HT1080 (cell line): Measurements from ENCODE around the gene UBE2D2. TPM values are rescaled to one million over a fixed set of nuclear protein-coding genes. Genes with fewer than 3 reads are reported as not detected.
A peak's percentile ranks its signal among the peaks of the same experiment; 100 is the strongest.

ENCODE experiments used
- DNase-seq: peaks from one replicate; pipeline ENCODE4 v3.0.0-alpha.2; 2015; ENCODE audit warnings: low read depth
- total RNA-seq: library from RNA; depleted of rRNA; stranded (reverse); fragments of >200 nt; shearing (Covaris generic); gene quantifications from 2 replicates; pipeline ENCODE4 v1.2.3, GENCODE V29; 2014

The UBE2D2 gene
- total RNA-seq, 1 experiment from 2014 or later = 84.4 TPM

DNA sequence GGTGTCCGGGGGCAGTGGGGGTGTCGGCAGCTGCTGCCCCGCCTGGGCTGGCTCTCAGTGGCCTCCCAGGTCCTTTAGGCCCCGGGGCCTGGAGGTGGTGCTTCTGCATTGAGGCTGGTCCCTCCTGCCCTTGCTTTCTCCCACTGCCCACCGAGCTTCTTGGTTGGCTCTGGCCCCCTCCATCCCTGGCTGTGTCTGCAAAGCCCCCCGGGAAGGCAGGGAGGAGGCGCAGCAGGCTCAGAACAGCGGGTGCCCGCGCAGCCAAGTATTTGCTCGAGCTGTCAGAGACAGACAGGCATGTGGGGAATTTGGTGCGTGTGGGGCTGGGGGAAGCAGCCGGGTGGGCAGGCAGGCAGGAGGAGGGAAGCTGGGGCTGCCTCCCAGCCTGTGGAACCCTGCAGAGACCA, 98.6 kb downstream of the UBE2D2 start:
- DNase-seq = no peak

DNA sequence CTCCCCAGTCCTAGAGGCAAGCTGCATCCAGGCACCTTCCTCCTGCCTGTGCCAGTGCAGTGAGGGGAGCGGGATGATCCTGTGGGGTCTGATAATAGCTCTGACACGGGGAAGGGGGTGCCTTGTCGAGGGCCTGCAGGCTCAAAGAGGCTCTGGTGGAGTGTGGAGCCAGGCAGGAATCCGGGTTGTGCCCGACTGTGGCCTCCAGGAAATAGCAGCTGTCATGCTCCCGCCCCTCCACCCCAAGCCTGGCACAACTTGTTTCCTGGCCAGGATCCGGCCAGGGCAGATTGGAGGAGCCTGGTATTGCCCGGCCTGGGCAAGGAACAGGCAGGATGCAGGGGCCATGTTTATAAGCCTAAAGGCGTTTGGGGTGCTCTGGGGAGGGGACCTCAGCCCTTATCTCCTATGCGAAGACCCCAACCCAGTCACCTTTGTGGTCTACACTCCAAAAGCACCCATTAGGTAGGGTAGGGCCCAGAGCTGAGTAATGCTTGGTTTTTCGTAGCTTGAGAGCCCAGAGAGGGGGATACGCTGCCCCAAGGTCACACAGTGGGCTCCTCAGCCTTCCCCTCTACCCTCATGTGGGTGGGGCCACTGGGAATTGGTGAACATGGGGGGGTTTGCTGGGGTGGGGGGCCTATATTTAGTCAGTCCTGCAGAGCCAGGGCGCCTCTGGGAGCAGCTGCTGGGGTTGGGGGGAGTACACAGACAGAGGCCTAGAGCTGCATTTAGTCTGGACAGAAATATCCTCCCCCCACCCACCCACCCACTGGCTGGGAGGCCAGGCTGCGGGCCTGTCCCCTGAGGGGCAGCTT, 99.2 kb downstream of the UBE2D2 start:
- DNase-seq = peak; percentile 90

DNA sequence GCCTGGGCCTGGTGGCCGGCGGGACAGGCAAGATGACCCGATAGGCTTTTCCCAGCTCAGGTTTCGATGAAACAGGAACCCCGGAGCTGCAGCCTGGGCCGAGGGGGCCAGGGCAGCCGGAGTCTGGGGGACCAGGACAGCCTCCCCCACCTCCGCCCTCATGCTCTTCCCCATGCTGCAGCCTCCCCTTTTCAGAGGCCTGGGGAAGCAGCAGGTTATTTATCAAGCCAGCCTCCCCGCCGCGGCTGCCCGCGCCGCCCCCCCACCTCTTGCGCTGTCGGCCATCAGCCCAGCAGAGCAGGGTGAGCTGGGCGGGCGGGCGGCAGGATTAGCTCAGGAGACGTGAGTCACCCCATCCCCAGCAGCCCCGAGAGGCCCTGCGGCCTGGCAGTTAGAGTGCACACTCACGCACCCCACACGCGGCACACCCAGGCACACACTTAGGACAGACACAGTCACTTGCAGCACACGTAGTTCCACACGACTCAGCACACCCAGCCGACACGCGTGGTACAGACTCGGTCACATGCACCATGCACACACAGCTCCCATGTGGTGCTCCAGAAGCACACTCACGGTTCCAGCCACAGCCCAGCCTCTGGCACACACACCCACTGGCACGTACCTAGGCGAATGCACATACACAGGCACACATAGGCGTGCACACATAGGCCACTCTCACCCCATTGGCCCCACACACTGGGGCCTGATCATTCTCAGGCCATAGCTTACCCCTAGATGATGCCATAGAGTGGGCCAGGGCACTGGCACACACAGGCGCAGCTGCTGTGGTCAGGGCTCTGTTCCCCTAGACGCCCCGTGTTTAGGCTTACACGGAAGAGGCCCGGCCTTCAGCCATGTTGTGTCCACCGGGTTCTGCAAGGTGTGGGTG, 100.0 kb downstream of the UBE2D2 start:
- peak; percentile 93 for DNase-seq

GRCh38 chr5:139662617-139663016, 101.5 kb downstream of the UBE2D2 start:
- no peak for DNase-seq

GRCh38 chr5:139663207-139664085, 102.3 kb downstream of the UBE2D2 start:
- DNase-seq = no peak

- no peak for DNase-seq
These were observed 103.1 kb downstream of the UBE2D2 start for GRCh38 chr5:139664086-139664693.

- no peak for DNase-seq
These were observed 103.7 kb downstream of the UBE2D2 start for GRCh38 chr5:139664727-139665351.

- DNase-seq = no peak
These were observed 104.5 kb downstream of the UBE2D2 start for GRCh38 chr5:139665626-139666025.

GRCh38 chr5:139666551-139666950, 105.4 kb downstream of the UBE2D2 start:
- no peak for DNase-seq

DNA sequence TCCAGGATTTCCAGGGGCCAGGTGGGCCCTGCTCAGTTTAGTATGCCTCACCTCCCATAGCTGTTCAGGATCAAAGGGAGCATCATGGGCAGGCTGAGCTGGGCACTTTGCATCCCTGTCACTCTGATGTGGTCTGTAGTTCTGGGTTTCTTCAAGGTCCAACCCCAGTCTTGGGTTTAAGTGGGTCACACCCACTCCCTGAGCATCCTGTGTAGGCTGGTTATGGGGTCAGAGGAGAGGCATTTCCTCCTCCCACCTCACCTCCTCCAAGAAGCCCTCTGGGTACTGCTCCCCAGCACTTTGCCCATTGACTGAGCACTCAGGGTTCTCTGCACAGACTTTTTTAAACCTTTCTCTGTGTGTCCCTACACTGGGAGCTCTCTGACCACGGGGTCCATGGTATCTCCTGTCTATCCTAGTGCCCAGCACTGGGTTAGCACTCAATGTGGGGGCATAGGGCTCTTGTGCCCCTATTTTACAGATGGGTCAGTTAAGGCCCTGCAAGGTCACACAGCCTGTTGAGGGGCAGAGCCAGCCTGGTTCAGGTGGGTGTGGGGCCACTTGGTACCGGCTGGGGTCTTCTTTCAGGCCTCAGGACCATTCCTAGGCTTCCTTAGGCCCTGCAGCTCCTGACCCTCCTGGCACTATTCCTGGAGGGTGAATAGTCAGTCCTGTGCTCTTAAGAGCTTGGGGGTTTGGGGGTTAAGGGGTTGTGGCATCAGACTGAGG, 106.0 kb downstream of the UBE2D2 start:
- peak; percentile 78 for DNase-seq

DNA sequence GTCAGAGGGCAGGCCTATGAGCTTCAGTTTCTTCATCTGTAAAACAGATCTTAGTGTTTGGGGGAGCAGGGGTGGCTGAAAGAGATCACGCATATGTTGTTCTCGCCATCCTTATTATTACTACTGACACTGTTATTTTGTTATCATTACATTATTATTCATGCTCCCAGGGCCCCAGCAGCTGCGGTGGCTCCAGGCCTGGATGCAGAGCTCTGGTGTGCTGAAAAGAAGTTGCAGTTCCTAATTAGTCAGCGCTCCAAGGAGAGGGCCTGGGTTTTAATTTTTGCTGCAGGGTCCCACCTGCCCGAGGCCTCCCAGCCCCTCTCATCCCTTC, 106.6 kb downstream of the UBE2D2 start:
- DNase-seq = peak; percentile 32

DNA sequence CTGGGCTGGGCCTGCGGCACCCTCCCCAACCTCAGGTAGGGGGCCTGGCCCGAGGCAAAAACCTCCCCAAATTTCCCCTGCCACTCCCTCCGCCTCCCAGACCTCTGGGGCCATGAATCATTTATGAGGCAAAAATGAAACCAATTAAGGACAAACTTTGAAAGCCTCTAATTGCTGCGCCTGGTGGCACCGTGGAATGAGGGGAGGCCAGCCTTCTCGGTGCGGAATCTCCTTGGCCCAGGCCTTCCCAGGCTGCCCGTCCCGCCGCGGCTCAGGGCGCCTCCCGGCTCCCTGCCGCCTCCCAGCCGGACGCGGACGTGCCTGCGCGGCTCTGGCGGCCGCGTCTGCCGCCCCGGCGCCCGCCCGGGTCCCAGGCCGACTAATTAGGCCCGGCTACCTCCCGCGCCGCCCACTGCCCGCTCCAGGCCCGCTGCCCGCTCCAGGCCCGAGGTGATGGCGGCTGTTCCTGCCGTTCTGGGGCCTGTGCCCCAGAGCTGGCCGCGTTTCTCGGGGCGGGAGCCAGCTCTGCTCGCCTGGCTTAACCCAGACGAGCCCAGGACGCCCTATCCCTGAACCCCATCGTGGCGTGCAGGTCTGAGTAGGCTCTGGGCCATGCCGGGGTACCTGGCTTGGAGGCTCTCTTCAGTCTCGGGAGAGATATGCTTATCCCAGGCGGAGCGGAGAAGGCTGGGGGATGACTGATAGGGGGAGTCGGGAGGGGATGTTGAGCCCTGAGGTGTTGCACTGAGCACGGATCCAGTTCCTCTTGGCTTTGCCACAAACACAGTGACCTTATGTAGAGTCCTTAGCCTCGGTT, 107.1 kb downstream of the UBE2D2 start:
- DNase-seq = peak; percentile 34

DNA sequence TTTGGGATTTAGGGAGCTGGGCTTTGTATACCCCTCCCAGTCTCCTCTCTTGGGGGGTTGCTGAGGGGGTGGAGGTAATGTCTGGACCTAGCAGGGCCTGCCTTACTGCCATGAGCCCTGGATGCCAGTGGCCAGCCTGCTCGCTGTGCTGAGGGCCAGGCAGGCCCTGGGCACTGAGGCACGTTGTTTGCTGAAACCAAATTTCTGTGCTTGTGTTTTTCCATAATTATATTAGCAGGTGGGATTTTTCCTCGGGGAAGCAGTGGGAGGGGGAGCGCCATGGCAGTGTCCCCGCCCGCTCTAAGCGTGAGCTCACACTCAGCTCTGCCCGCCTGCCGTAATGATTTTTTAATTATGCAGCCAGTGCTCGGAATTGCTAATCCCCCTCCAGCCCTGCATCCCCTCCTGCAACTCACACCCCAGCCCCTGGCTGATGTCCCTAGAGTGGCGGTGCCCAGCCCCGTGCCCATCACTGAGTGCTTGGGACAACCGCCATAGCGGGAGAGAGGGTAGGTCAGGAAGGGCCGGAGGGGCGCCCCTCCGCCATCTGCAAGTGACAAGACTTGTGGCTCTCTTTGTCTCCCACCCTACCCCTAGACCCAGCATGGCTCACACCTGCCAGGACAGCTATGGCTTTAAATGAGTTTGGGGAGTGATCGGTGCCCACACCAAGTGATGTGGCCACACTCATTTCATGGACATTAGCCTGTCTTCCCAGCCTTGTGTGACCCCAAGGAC, 108.0 kb downstream of the UBE2D2 start:
- no peak for DNase-seq

- no peak for DNase-seq
These were observed 108.7 kb downstream of the UBE2D2 start for GRCh38 chr5:139669662-139670368.

- DNase-seq = no peak
These were observed 109.4 kb downstream of the UBE2D2 start for GRCh38 chr5:139670369-139671095.

DNA sequence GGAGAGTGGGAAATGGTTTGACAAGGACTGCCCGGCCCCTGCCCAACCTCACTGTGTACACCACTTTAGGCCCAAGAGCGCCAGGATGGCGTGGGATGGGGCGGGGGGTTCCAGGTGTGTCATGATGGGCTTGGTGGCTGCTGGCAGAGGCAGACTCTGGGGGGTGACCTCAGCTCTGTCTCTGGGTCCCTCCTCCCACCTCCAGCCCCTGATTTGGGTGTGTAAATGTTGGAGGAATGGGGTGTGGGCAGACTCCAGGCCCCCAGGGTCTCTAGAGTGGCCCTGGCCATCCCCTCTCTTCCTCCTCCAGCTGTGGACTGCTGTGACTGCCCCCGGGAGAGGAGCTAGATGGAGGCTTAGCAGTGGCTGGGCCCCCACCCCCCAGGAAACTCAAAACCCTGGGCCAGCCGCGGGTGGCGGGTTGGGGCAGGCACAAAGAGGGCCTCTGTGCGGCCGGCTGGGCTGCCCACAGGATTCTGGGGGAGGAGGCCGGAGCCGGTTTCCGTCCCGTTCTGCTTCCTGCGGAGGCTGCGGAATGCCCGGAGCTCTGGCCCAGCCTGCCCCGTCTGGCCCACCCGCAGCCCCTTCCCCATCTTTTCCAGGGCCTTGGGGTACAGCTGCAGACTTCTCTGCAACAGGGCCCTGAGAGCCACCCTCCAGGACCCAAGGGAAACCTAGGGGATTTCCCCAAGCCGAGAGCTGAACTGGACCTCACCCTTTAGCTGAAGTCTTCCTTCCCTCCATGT, 110.1 kb downstream of the UBE2D2 start:
- peak; percentile 84 for DNase-seq
